AG10803 (cell line): ENCODE results near the gene PEX7.

Source experiments
- DNase-seq: peaks from one replicate; pipeline ENCODE4 v3.0.0; 2010; ENCODE audit warnings: low read depth
- H3K4me3 ChIP-seq: 2 replicates; pipeline ENCODE4 v1.5.1; 2011; ENCODE audit warnings: mild to moderate bottlenecking, low read length, control low read depth
- CTCF ChIP-seq: conservative IDR thresholded peaks from 2 replicates; pipeline ENCODE4 v1.5.1; 2011; ENCODE audit warnings: mild to moderate bottlenecking, low read length, control low read depth, inconsistent platforms

PEX7 gene

GRCh38 chr6:136887953-136888352 lies 65.6 kb downstream of the PEX7 start:
- H3K4me3 ChIP-seq = no peak overlapping the region
- no peak for TF ChIP-seq CTCF
- DNase-seq = no peak

GRCh38 chr6:136889271-136890193 lies 67.1 kb downstream of the PEX7 start:
- no peak overlapping the region for H3K4me3 ChIP-seq
- DNase-seq = no peak
- no peak for TF ChIP-seq CTCF

GRCh38 chr6:136890194-136890839 lies 67.9 kb downstream of the PEX7 start:
- TF ChIP-seq CTCF = no peak
- H3K4me3 ChIP-seq = no peak overlapping the region
- no peak for DNase-seq

- DNase-seq = no peak
- TF ChIP-seq CTCF = no peak
- H3K4me3 ChIP-seq = no peak overlapping the region
Observed at GRCh38 chr6:136890986-136891385, 68.6 kb downstream of the PEX7 start.

GRCh38 chr6:136893187-136893586 lies 70.8 kb downstream of the PEX7 start:
- TF ChIP-seq CTCF = no peak
- H3K4me3 ChIP-seq = no peak overlapping the region
- no peak for DNase-seq

GRCh38 chr6:136895901-136896300 lies 73.5 kb downstream of the PEX7 start:
- no peak for TF ChIP-seq CTCF
- no peak overlapping the region for H3K4me3 ChIP-seq
- DNase-seq = no peak

GRCh38 chr6:136897071-136897470 lies 74.7 kb downstream of the PEX7 start:
- no peak for TF ChIP-seq CTCF
- DNase-seq = no peak
- no peak overlapping the region for H3K4me3 ChIP-seq
